H9 (cell line): ENCODE results near the gene LDB3. TPM values are rescaled to one million over a fixed set of nuclear protein-coding genes. Genes with fewer than 3 reads are reported as not detected.

ENCODE experiments used
- DNase-seq: peaks from one replicate; pipeline ENCODE4 v3.0.0-alpha.2; 2017
- H2AFZ ChIP-seq: one replicate; pipeline ENCODE4 v1.6.1; 2013; ENCODE audit warnings: mild to moderate bottlenecking, low read length, control low read depth, moderate library complexity
- H2AK5ac ChIP-seq: 2 replicates; pipeline ENCODE4 v1.6.1; 2013; ENCODE audit warnings: low read length, control low read depth, mixed read lengths; ENCODE audit not compliant: insufficient read length
- H2BK120ac ChIP-seq: one replicate; pipeline ENCODE4 v1.6.1; 2013; ENCODE audit warnings: low read depth, mild to moderate bottlenecking, low read length, control low read depth, inconsistent platforms; ENCODE audit not compliant: poor library complexity, severe bottlenecking
- H2BK12ac ChIP-seq: 2 replicates; pipeline ENCODE4 v1.6.1; 2013; ENCODE audit warnings: low read length, control low read depth, mixed read lengths, low read depth; ENCODE audit not compliant: insufficient read length
- H2BK15ac ChIP-seq: 2 replicates; pipeline ENCODE4 v1.6.1; 2013; ENCODE audit warnings: low read depth, low read length, control low read depth
- H2BK20ac ChIP-seq: one replicate; pipeline ENCODE4 v1.6.1; 2013; ENCODE audit warnings: low read depth, mild to moderate bottlenecking, low read length, control low read depth, inconsistent platforms; ENCODE audit not compliant: poor library complexity, severe bottlenecking
- H2BK5ac ChIP-seq: 2 replicates; pipeline ENCODE4 v1.6.1; 2013; ENCODE audit warnings: low read length, control low read depth, mixed read lengths; ENCODE audit not compliant: insufficient read length
- H3K14ac ChIP-seq: 2 replicates; pipeline ENCODE4 v1.6.1; 2013; ENCODE audit warnings: low read length, control low read depth; ENCODE audit not compliant: insufficient read depth
- H3K18ac ChIP-seq: 2 replicates; pipeline ENCODE4 v1.6.1; 2013; ENCODE audit warnings: low read depth, mild to moderate bottlenecking, mixed read lengths, low read length, control low read depth; ENCODE audit not compliant: insufficient read length
- H3K23ac ChIP-seq: 2 replicates; pipeline ENCODE4 v1.6.1; 2013; ENCODE audit warnings: low read length, control low read depth, mixed read lengths, low read depth; ENCODE audit not compliant: insufficient read length
- H3K23me2 ChIP-seq: 2 replicates; pipeline ENCODE4 v1.6.1; 2013; ENCODE audit warnings: low read depth, mild to moderate bottlenecking, mixed read lengths, low read length, control low read depth; ENCODE audit not compliant: insufficient read length, poor library complexity, severe bottlenecking
- H3K27ac ChIP-seq: 2 replicates; pipeline ENCODE4 v1.5.1; 2013; ENCODE audit warnings: low read length, control low read depth, mixed read lengths, low read depth; ENCODE audit not compliant: insufficient read length
- H3K27me3 ChIP-seq: 2 replicates; pipeline ENCODE4 v1.6.1; 2013; ENCODE audit warnings: low read length, control low read depth, inconsistent platforms; ENCODE audit not compliant: insufficient read depth
- H3K4ac ChIP-seq: 2 replicates; pipeline ENCODE4 v1.6.1; 2013; ENCODE audit warnings: low read depth, mild to moderate bottlenecking, control low read depth, inconsistent platforms, low read length, moderate library complexity
- H3K4me1 ChIP-seq: 2 replicates; pipeline ENCODE4 v1.6.1; 2013; ENCODE audit warnings: low read length, control low read depth, inconsistent platforms; ENCODE audit not compliant: insufficient read depth
- H3K4me2 ChIP-seq: 2 replicates; pipeline ENCODE4 v1.6.1; 2013; ENCODE audit warnings: low read length, control low read depth, mixed read lengths; ENCODE audit not compliant: insufficient read length, insufficient read depth
- H3K56ac ChIP-seq: 2 replicates; pipeline ENCODE4 v1.6.1; 2013; ENCODE audit warnings: low read depth, mild to moderate bottlenecking, mixed read lengths, low read length, control low read depth; ENCODE audit not compliant: insufficient read length
- H3K79me1 ChIP-seq: 2 replicates; pipeline ENCODE4 v1.6.1; 2013; ENCODE audit warnings: low read depth, mild to moderate bottlenecking, moderate library complexity, low read length, control low read depth, inconsistent platforms; ENCODE audit not compliant: insufficient read depth, poor library complexity, severe bottlenecking
- H3K79me2 ChIP-seq: 2 replicates; pipeline ENCODE4 v1.6.1; 2013; ENCODE audit warnings: low read length, control low read depth, inconsistent platforms; ENCODE audit not compliant: insufficient read depth
- H3K9ac ChIP-seq: 2 replicates; pipeline ENCODE4 v1.6.1; 2013; ENCODE audit warnings: low read length, control low read depth, mixed read lengths; ENCODE audit not compliant: insufficient read length; ENCODE audit errors: extremely low read depth
- H3K9me3 ChIP-seq: one replicate; pipeline ENCODE4 v1.6.1; 2013; ENCODE audit warnings: low read depth, low read length, inconsistent platforms; ENCODE audit not compliant: control insufficient read depth
- H3T11ph ChIP-seq: one replicate; pipeline ENCODE4 v1.6.1; 2013; ENCODE audit warnings: mild to moderate bottlenecking, low read length, control low read depth, inconsistent platforms
- H4K20me1 ChIP-seq: one replicate; pipeline ENCODE4 v1.6.1; 2013; ENCODE audit not compliant: control insufficient read depth, insufficient read length, insufficient read depth
- H4K5ac ChIP-seq: 2 replicates; pipeline ENCODE4 v1.6.1; 2013; ENCODE audit warnings: low read depth, mild to moderate bottlenecking, mixed read lengths, low read length, control low read depth; ENCODE audit not compliant: insufficient read length
- H4K8ac ChIP-seq: replicated peaks from 2 replicates; pipeline ENCODE4 v1.6.1; 2013; ENCODE audit warnings: low read length, control low read depth, mixed read lengths, low read depth; ENCODE audit not compliant: insufficient read length
- H4K91ac ChIP-seq: 2 replicates; pipeline ENCODE4 v1.6.1; 2013; ENCODE audit warnings: low read depth, mild to moderate bottlenecking, moderate library complexity, mixed read lengths, low read length, control low read depth; ENCODE audit not compliant: insufficient read length
- H3K27ac Mint-ChIP-seq, 3 experiments: 2 replicates in 2 of 3; 3 replicates in 1 of 3; pipeline ENCODE4 v1.8.0; 2020 to 2021; ENCODE audit warnings: mixed read lengths in 3 of 3, mild to moderate bottlenecking in 1 of 3, moderate library complexity in 1 of 3
- H3K27me3 Mint-ChIP-seq: 2 replicates; pipeline ENCODE4 v1.8.0; 2021; ENCODE audit warnings: low read depth, mild to moderate bottlenecking, moderate library complexity, mixed read lengths
- H3K36me3 Mint-ChIP-seq, 3 experiments: 2 replicates in 2 of 3; 3 replicates in 1 of 3; pipeline ENCODE4 v1.8.0; 2020 to 2021; ENCODE audit warnings: low read depth in 3 of 3, mixed read lengths in 3 of 3; ENCODE audit not compliant: insufficient read depth in 1 of 3
- H3K4me1 Mint-ChIP-seq, 2 experiments: 2 replicates each; pipeline ENCODE4 v1.8.0; 2020; ENCODE audit warnings: mixed read lengths in 2 of 2
- H3K4me3 Mint-ChIP-seq, 2 experiments: 2 replicates in 1 of 2; 3 replicates in 1 of 2; pipeline ENCODE4 v1.8.0; 2020 to 2021; ENCODE audit warnings: mild to moderate bottlenecking in 2 of 2, mixed read lengths in 2 of 2, moderate library complexity in 1 of 2
- H3K9me3 Mint-ChIP-seq, 2 experiments: 2 replicates in 1 of 2; 3 replicates in 1 of 2; pipeline ENCODE4 v1.8.0; 2020; ENCODE audit warnings: mild to moderate bottlenecking in 2 of 2, mixed read lengths in 2 of 2, moderate library complexity in 1 of 2
- WGBS: extraction: QIAGEN DNeasy Blood & Tissue Kit; methylation state at CpG from one replicate; pipeline ENCODE4 v1.1.7; 2013; ENCODE audit warnings: missing lambda C conversion rate, low lambda C conversion rate, mixed read lengths; ENCODE audit not compliant: insufficient read length; ENCODE audit errors: extremely low coverage; 5-methylcytosine and 5-hydroxymethylcytosine counted together
- total RNA-seq: library from RNA; stranded (reverse); gene quantifications from 2 replicates; pipeline ENCODE4 v1.2.1, GENCODE V29; 2021
- TF ChIP-seq, protein P1 (sequence below): fragments of 200-600 bp; sonication (generic); conservative IDR thresholded peaks from 3 replicates; pipeline ENCODE4 v1.8.0; 2021; ENCODE audit warnings: antibody characterized with exemption, mild to moderate bottlenecking

LDB3 gene
- total RNA-seq, 1 experiment from 2014 or later: 0.17 TPM

DNA sequence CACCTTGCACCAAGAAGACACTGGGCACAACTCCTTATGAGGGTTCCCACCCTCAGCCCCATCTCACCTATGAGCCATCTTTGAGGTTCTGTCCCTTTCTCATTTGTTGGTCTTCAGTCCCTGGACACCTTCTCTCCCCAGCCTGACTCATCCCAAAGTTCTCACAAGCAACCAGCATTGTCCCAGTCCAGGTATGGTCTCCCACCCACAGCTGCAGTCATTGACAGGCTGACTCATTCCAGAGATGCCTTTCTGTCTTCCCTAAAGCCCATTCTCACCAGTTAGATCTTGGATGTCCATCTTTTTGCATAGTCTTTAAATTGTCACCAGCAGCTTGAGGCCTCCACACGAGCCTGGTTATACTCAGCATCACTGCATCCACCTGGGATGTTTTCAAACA, 61.4 kb downstream of the LDB3 start:
- Histone ChIP-seq H4K91ac (no peak overlapping the region), H3K4me1 (peaks cover 2% of the 10 kb centered on the region; the same call in 1 of the 2 replicates), H3K27me3 (no peaks in the 10 kb centered on the region), H3K23ac (no peak overlapping the region), H3K14ac (no peak overlapping the region), H2AFZ (no peak overlapping the region), H3K27ac (no peak overlapping the region), H3K23me2 (no peaks in the 10 kb centered on the region), H2BK5ac (no peak overlapping the region), H2AK5ac (no peak overlapping the region), H2BK120ac (no peak overlapping the region), H2BK12ac (no peak overlapping the region), H3K9me3 (no peaks in the 10 kb centered on the region), H3K56ac (no peak overlapping the region), H3K4me2 (no peak overlapping the region), H4K8ac (no peak overlapping the region), H3K4ac (no peak overlapping the region; the same call in 1 of the 2 replicates), H2BK15ac (no peak overlapping the region), H4K20me1 (no peaks in the 10 kb centered on the region), H3K79me2 (no peaks in the 10 kb centered on the region), H3K18ac (no peak overlapping the region), H2BK20ac (no peak overlapping the region), H3K79me1 (no peaks in the 10 kb centered on the region), H4K5ac (no peak overlapping the region), H3K9ac (no peak overlapping the region), H3T11ph (no peak overlapping the region)
- H3K27me3 Mint-ChIP-seq: peaks cover 10% of the 10 kb centered on the region; the same call in 1 of the 2 replicates
- DNase-seq: no peak
- H3K4me1 Mint-ChIP-seq: peaks cover 10 to 18% of the 10 kb centered on the region in 2 experiments
- no peak overlapping the region; a peak in 1 of 7 replicates for H3K27ac Mint-ChIP-seq
- TF ChIP-seq, protein P1, sequence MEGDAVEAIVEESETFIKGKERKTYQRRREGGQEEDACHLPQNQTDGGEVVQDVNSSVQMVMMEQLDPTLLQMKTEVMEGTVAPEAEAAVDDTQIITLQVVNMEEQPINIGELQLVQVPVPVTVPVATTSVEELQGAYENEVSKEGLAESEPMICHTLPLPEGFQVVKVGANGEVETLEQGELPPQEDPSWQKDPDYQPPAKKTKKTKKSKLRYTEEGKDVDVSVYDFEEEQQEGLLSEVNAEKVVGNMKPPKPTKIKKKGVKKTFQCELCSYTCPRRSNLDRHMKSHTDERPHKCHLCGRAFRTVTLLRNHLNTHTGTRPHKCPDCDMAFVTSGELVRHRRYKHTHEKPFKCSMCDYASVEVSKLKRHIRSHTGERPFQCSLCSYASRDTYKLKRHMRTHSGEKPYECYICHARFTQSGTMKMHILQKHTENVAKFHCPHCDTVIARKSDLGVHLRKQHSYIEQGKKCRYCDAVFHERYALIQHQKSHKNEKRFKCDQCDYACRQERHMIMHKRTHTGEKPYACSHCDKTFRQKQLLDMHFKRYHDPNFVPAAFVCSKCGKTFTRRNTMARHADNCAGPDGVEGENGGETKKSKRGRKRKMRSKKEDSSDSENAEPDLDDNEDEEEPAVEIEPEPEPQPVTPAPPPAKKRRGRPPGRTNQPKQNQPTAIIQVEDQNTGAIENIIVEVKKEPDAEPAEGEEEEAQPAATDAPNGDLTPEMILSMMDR: no peak
- WGBS: no CpG with 5 or more reads among the region's 1 CpG
- H3K36me3 Mint-ChIP-seq: no peaks in the 10 kb centered on the region
- no peaks in the 10 kb centered on the region for H3K9me3 Mint-ChIP-seq
- H3K4me3 Mint-ChIP-seq: no peak overlapping the region
